ENCODE data around the gene HTR3B.

HTR3B gene

GRCh38 chr11:113991170-113991569, 86.6 kb downstream of the HTR3B start:
- no peak for DNase-seq (ENCODE audit: low read depth)

DNA sequence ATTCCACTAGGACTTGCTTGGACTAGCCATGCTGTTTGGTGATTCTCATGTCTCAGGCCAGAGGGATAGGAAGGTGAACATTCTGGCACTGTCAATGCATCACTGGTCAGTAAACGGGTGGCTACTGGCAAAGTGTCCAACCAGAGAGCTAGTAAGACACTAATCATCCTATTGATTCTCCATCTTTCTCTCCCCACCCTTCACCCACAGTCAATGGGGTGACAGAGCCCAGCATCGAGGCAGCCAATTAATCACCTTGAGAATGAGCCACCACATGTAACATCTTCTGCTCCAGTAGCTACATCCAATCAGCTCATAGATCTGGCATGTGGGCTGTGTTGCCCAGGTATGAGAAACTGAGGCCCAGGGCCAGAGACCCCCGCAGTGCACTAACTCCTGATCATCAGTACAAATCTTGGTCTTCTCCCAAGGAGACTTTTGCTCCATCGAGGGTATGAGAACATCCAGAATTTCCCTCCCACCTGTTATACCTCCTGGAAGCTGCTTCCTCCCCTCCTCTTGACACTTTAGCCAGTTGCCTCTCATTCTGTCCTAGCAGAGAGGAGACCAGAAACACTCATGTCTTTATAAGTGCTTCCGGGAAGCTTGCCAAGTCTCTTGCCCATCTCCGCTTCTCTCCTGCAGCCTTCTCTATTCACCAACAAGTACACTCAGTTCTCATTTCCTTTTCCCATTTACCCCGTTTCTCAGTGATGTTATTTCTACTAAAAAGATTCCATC, 87.3 kb downstream of the HTR3B start:
- no peak for DNase-seq (ENCODE audit: low read depth)

DNA sequence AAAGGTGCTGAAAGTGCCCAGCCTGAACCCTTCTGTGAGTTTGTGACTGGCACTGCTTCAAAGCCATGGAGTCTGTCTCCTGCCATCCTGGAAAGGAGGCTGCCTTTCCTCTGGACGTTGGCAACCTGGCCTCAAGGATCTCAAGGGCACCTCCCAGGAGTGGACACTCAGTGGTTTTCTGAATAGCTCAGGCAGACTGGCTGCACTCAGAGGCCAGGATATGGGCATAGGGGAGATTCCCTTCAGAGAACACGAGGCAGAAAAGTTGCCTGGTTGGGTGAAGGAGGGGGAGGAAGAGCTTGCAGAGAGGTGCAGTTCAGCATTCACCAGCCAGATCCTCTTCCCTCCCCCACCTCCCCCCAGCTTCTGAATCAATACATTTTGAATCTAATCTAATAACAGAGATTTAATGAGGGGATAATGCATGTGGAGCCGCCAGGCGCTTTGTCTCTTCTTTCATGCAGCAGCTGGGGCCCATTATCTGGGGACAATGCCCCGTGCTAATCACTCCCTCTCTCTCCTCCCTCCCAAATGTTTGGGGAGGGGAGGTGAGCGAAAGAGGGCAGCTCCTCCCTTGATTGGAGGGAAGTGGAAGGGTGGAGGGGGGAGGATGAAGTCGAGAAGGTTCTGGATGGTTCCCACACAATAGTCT, 88.0 kb downstream of the HTR3B start:
- DNase-seq (ENCODE audit: low read depth) = no peak

- DNase-seq (ENCODE audit: low read depth) = peak; percentile 14
Measured at GRCh38 chr11:113994077-113994954, 89.7 kb downstream of the HTR3B start.
